ENCODE results near the gene DMRTA1.
A peak's percentile ranks its signal among the peaks of the same experiment; 100 is the strongest.
"Not testable (repeated sequence)": the region's sequence is repeated elsewhere in the genome, so short reads cannot be mapped to it uniquely, and the experiment has no call there.

The DMRTA1 gene

GRCh38 chr9:22463205-22463604, 16.6 kb downstream of the DMRTA1 start:
- no peak for DNase-seq

GRCh38 chr9:22469928-22470544, 23.4 kb downstream of the DMRTA1 start:
- DNase-seq, result peak in 1 of 2 experiments; percentile 16

- no peak for DNase-seq
Measured at GRCh38 chr9:22481566-22481965, 34.9 kb downstream of the DMRTA1 start.

GRCh38 chr9:22483528-22484070, 37.0 kb downstream of the DMRTA1 start:
- no peak for DNase-seq

- not testable (repeated sequence) for DNase-seq
Measured at GRCh38 chr9:22496197-22496596, 49.6 kb downstream of the DMRTA1 start.

Measured in activated T-cell treated with anti-CD3 and anti-CD28 coated beads, Interleukin-2, amount 50 U/mL, for 48 hours (primary cell).